GM18951 (cell line): Measurements from ENCODE around the gene CUBN.

ENCODE experiments used
- POLR2A ChIP-seq: IDR thresholded peaks from 4 replicates; pipeline ENCODE4 v1.6.1; 2011; ENCODE audit warnings: mild to moderate bottlenecking; ENCODE audit not compliant: insufficient read length, insufficient read depth; ENCODE audit errors: extremely low read depth
- in situ Hi-C: fragments of 300-500 bp; cut with MboI; formaldehyde crosslinking; loops from one replicate; pipeline ENCODE4 v1.12.0; 2022; ENCODE audit warnings: low sequenced_read_pairs, mixed read lengths, inconsistent platforms; ENCODE audit not compliant: unreplicated experiment

The CUBN gene

DNA sequence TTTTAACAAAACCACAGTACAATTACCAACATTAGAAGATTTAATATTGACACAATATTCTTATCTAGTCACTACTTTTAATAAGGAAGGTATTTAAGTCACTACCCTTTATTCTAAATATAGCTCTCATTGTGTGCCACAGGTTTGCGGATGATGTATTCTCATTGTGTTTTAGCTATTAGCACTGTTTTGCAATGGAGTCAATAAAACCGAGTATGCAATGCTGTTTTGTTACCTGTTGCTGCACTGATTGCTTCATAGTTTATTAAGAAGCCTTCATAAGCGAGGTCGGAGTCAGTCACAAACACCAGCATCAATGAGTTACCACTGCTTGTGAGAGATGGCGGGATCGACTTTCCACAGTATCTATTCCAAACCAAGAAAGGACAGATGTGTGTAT, 64.3 kb downstream of the CUBN start:
- TF ChIP-seq POLR2A = no peak
- in situ Hi-C loops = no loop called here

DNA sequence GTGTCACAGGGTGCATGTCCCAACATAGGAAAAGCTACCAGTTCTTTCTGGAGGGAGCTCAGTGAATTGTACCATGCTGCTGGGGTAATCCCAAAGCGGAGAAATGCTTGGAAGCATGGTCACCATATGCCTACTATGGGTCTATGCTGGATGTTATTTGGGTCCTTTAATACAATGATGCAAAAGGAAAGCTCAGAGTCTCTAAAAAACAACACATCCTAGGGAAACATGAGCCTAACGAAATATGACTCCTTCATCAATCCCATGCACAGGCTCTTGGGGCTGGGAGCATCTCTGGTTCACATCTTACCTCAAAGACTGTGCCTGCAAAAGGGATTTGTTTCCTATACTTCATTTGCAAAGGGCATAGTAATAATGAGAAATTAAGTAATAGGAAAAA, 65.2 kb downstream of the CUBN start:
- in situ Hi-C loops = no loop called here
- no peak for TF ChIP-seq POLR2A

- in situ Hi-C loops = no loop called here
- TF ChIP-seq POLR2A = no peak
Measured at GRCh38 chr10:17062955-17063484, 66.6 kb downstream of the CUBN start.

DNA sequence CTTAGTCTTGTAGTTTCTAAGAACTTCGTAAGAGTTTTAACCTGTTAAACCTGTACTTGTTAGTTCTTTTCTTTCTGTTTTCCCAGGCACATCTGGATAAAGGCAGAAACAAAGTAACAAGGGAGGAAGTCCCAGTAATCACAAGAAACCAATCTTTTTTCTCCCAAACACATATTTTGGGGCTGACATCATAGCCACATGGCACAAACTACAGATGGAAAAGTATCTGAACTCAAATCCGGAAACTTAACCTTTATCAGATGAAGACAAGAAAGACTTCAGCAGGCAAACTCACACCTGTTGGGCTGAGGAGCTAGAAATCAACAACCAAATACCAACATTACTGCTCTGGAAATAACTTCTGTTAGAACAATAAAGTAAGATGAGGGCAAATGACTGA, 67.1 kb downstream of the CUBN start:
- in situ Hi-C loops = no loop called here
- TF ChIP-seq POLR2A = no peak

DNA sequence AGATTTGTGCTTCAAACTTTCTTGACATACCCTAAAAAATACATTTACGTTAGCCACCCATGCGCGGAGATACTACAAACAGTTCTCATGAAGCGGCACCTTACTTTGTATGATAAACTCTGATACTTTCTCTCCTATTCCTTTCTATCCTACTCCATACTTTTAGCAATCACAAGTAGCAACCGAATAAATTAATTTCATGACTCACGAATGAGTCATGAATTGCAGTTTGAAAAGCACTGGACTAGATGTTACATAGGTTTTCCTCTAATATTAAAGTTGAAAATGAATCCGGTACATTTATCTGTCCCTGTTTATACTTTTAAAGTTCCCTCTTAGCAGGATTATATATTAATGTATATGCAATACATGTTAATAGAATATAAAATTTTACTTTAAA, 67.6 kb downstream of the CUBN start:
- TF ChIP-seq POLR2A = no peak
- in situ Hi-C loops = no loop called here

DNA sequence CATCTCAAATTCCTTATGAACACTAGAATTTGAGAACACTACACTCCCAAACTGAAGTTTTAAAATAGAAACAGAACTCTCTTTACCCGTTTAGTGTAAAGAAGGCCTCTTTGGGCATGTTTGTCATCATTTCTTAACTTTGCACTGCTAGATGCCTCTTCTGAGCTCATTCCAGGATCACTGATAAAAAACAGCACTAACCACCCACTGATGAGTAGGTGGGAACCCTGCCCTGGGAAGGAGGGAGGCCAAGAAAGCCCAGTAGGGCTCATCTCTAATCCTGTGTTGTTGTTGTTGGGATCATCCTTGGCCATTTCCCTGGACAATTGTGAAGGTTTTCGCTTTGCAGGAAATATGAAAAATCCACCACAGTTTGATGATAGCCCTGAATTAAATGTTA, 68.2 kb downstream of the CUBN start:
- in situ Hi-C loops = no loop called here
- TF ChIP-seq POLR2A = no peak

DNA sequence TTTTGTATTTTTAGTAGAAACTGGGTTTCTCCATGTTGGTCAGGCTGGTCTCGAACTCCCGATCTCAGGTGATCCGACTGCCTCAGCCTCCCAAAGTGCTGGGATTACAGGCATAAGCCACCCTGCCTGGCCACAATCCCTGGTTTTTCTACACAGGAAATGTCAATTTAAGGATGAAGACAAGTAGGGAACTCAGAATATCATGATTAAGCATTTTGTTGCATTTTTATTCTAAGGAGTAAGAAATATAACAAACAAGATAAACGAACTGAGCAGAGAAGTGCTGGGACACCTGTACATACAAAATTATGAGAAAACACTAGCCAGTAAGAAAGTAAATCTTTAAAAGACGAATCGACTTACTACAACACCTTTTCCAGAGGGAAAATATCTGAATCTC, 69.3 kb downstream of the CUBN start:
- TF ChIP-seq POLR2A = no peak
- in situ Hi-C loops = no loop called here

DNA sequence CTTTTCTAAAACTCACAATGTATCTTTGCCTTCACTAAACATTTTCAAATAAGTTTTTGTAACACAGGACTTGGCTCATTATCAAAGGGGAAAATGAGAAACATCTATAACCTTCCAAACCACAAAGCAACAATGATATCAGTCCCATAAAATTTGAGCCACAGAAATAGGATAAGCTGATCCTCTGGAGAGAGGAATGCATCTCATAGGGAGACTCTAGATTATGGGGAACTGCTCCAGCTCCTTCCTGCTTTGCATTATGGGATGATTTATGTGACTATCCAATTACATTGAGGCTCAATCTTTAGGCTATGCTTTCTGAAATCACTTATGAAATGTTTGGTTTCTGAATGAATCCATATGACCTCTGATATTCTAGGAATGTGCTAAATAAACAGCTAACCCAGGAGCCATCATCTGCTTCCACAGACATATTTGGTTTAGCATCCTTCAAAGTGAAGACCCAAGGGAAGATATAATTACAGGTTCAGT, 70.4 kb downstream of the CUBN start:
- in situ Hi-C loops = no loop called here
- TF ChIP-seq POLR2A = no peak

- no peak for TF ChIP-seq POLR2A
- in situ Hi-C loops = no loop called here
Measured at GRCh38 chr10:17058093-17058492, 71.5 kb downstream of the CUBN start.

DNA sequence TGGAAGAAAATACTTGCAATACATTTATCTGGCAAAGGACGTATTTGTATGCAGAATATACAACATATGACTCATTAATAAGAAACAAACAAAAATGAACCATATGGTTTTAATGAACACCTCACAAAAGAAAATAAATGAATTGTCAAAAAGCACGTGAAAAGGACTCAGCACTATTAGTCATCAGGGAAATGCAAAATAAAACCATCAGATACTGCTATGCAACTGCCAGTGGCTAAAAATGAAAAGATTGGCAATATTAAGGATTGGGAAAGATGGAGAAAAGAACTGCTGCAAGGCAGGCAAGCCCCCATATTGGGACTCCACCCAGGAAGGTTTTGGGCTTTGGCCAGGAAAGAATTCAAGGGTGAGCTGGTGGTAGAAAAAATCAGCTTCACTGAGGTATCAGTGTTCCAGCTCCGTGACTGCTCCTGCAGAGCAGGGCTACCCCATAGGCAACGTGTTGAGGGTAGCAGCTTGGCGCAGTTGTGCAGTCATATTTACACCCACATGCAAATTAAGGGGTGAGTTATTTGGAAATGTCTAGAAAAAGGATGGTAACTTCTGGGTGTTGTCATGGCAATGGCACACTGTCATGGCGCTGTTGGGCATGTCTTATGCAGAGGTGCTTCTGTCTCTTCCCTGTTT, 72.7 kb downstream of the CUBN start:
- in situ Hi-C loops = no loop called here

GRCh38 chr10:17053513-17053912, 76.1 kb downstream of the CUBN start:
- in situ Hi-C loops = no loop called here
- no peak for TF ChIP-seq POLR2A

More for the DNA sequence above, 72.7 kb downstream of the CUBN start:
- no peak for TF ChIP-seq POLR2A

DNA sequence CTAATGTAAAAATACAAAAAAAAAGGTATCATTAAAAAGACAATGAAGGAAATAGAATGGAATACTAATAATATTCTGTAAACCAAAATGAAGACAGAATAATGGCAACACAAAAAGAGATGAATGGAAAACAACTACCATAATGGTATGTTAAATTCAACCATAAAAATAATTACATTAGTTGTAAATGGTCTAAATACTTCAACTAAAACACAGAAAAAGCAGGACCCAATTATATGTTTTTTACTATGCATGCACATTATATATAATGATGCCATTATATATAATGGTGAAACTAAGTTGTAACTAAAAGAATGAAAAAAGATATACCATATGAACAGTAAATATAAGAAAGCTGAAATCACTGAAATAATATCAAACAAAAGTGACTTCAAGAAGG, 76.5 kb downstream of the CUBN start:
- no peak for TF ChIP-seq POLR2A

DNA sequence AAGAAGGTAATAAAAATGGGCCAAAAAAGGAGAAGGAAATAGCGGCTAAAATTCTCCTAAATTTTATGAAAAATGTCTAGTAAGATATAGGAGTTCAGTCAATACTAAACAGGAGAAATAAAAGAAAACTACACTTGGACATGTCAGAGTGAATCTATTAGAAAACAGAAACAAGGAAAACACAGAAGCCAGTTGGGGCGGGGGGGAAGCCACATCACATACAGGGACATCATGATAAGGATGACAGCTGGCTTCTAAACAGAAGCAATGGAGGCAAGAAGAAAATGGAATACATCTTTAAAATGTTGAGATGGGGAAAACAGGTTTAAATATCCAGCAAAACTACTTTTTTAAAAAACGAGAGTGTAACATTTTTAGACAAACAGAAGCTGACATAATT, 77.8 kb downstream of the CUBN start:
- in situ Hi-C loops = no loop called here

More for the DNA sequence above, 76.5 kb downstream of the CUBN start:
- in situ Hi-C loops = no loop called here

GRCh38 chr10:17049195-17049594, 80.4 kb downstream of the CUBN start:
- in situ Hi-C loops = no loop called here

More for the DNA sequence above, 77.8 kb downstream of the CUBN start:
- TF ChIP-seq POLR2A = no peak

More at GRCh38 chr10:17049195-17049594, 80.4 kb downstream of the CUBN start:
- no peak for TF ChIP-seq POLR2A
